HG02759 (cell line): ENCODE results near the gene MYH1.
"Not testable (repeated sequence)": the region's sequence is repeated elsewhere in the genome, so short reads cannot be mapped to it uniquely, and the experiment has no call there.

Experiments used
- ATAC-seq: cut with Tn5 transposase; IDR thresholded peaks from one replicate; pipeline ENCODE4 v1.9.1; 2021; ENCODE audit warnings: mild to moderate bottlenecking, moderate library complexity; ENCODE audit not compliant: unreplicated experiment

MYH1 gene

GRCh38 chr17:10518271-10519037, at the start of gene MYH1:
TSS of gene MYH1 (minus strand) at chr17:10518542. CDS start at chr17:10516642, 1,900 bp downstream.
- no peak for ATAC-seq

- no peak for ATAC-seq
Measured at GRCh38 chr17:10563991-10564660, 45.8 kb upstream of the MYH1 start.

- ATAC-seq, result no peak
Measured at GRCh38 chr17:10558049-10558448, 39.7 kb upstream of the MYH1 start.

DNA sequence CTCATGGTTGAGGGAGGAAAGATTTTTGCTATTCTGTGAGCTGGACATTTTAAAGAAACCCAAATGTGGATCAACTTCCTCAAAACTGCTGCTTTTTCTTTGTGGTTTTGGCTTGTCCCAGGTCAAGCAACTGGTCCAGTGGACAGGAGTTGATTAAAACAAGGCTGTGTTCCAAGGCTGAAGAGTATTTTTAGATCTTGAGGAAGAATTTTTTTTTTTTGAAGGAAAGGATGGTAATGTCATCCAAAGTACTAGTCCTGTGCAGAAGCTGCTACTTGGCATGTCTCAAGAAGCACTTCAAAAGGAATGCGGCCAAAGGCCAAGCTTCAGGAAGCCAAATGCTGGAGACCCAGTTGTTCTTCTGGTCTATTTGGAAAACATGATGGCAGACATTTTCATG, 39.1 kb upstream of the MYH1 start:
- ATAC-seq, result no peak

- ATAC-seq, result no peak
Measured at GRCh38 chr17:10556301-10557005, 38.1 kb upstream of the MYH1 start.

DNA sequence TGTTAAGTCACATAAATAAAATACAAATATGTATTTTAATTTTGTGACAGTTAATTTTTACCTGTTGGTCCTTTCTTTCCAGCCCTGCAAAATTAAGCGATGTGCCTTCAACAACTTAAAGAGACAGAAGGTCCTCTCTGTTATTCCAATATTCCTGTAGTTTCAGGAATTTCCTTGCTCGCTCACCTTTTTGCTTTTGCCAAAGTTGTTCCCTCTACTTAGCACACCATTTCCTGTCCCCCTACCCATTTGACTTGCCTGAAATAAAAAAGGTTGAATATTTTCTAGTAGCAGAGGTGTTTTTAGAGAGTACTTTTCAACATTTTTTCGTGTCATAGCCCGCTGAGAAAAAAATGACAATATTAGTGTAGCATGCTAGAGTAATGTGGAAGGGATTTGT, 31.7 kb upstream of the MYH1 start:
- no peak for ATAC-seq

GRCh38 chr17:10549096-10549842, 30.9 kb upstream of the MYH1 start, which contains the start of gene MYH2:
TSS of gene MYH2 (minus strand) at chr17:10549658. CDS start at chr17:10547920, 1,738 bp downstream.
- no peak for ATAC-seq

GRCh38 chr17:10547351-10547750, 29.0 kb upstream of the MYH1 start:
- no peak for ATAC-seq

DNA sequence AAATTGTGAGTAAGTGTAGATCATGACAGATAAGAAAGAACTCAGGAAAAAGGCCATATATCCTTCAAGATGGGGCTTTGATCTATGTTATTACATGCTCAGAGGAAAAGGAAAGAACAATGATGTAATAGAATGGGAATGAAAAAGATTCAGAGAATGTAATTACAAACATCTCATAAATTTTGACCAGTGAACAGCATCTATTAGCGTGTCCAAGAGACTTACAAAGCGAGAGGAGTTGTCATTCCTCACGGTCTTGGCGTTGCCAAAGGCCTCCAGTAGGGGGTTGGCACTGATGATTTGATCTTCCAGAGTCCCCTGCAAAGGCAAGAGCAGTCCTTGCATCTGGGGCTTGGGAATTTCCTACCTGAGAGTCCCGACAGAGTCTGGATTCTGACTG, 25.1 kb upstream of the MYH1 start:
- ATAC-seq, result not testable (repeated sequence)

DNA sequence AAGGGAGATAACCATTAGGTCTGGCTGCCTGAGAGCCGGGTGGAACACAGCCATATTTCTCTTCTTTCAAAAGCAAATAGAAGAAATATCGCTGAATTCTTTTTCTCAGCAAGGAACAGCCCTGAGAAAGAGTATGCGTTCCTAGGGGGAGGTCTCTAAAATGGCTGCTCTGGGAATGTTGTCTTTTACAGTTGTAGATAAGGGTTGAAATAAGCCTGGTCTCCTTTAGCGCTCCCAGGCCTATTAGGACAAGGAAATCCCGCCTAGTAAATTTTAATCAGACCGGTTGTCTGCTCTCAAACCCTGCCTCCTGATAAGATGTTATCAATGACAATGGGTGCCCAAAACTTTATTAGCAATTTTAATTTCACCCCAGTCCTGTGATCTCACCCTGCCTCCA, 22.8 kb upstream of the MYH1 start:
- not testable (repeated sequence) for ATAC-seq

- no peak for ATAC-seq
Measured at GRCh38 chr17:10532026-10532425, 13.7 kb upstream of the MYH1 start.

DNA sequence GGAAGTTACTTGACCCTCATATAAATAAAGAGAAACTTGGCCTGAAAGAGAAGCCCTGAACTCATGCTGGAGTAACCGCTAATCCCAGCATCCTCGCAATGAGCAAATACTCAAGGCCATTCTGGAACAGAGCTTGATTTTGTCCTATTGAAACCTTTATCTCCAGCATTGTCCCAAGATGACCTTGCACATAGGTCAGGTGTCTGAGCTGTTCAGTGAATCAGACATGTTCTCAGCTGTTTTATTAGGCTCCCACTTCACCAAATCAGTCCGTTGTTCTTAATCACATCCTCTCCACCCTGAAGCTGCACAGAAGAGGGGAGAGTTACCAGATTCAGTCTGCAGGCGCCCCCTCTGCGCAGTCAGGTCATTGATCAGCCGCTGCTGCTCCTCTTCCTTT, 9.1 kb upstream of the MYH1 start:
- ATAC-seq, result no peak

DNA sequence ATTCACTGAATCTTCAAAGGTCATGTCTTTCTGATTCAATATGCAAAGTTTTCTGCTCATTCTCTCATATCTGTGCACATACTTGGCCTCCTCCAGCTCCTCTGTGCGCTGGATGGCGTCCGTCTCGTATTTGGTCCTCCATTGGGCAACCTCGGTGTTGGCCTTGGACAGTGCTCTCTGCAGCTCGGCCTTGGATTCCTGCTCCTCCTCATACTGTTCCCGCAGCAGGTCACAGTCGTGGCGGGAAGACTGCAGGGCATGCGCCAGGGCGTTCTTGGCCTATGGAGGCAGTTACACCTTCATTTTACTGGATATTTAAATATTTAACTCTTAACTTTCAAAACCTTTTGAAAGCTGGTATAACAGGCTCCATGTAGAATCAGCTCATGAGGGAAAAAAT, 8.2 kb upstream of the MYH1 start:
- ATAC-seq, result no peak

GRCh38 chr17:10523064-10523463, 4.7 kb upstream of the MYH1 start:
- no peak for ATAC-seq

GRCh38 chr17:10521949-10522348, 3.6 kb upstream of the MYH1 start:
- ATAC-seq, result no peak

GRCh38 chr17:10516638-10517037, 1.7 kb downstream of the MYH1 start:
- no peak for ATAC-seq

GRCh38 chr17:10516065-10516464, 2.3 kb downstream of the MYH1 start:
- no peak for ATAC-seq

- ATAC-seq, result no peak
Measured at GRCh38 chr17:10513299-10514067, 4.9 kb downstream of the MYH1 start.

- ATAC-seq, result no peak
Measured at GRCh38 chr17:10512856-10513255, 5.5 kb downstream of the MYH1 start.

DNA sequence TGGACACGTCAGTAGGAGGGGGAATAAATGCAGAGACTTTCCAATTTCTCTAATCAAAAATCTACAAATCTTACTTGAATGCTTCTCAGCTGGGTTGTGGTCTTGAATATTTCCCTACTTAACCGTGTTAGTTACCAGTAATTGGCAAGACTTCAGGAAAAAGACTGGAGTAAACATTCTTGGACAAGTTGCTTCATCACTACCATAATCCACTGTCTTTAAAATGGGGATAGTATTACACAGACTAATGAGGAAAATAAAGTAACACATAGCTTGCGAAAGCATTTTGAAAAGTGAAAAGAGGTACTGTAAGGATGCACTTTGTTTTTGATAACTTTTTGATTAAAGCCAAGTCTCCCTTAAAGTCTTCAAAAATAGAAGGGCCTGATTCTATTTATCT, 18.4 kb downstream of the MYH1 start:
- ATAC-seq, result no peak
